Left kidney (tissue), 2 donors: Measurements from ENCODE around the gene ANGPT4. TPM values are rescaled to one million over a fixed set of nuclear protein-coding genes. Genes with fewer than 3 reads are reported as not detected.

Experiments used
- DNase-seq: peaks from one replicate; pipeline ENCODE4 v3.0.0-alpha.2; 2013
- polyA plus RNA-seq: library from polyadenylated mRNA; unstranded; fragments of 120-200 nt; gene quantifications from one replicate; pipeline ENCODE4 v1.2.1, GENCODE V29; 2013; ENCODE audit not compliant: insufficient read length

The ANGPT4 gene
- polyA plus RNA-seq, 1 donor = 0.22 TPM

DNA sequence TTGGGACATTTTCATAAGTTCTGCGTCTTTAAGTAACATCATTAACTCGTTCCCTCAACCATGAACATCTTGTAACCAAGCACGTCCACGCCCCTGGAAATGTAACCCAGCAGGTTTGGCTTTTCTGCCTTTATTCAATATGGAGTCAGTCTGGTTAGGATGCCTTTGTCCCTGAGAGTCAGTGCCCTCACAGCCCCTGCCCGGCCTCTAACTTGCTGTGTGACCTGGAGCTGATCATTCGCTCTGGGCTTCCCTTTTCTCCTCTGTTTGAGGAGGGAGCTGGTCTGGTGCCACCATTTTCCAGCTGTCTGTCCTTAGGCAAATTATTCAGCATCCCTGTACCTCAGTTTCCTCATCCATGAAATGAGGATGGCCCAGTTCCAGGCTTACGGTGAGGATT, 26.5 kb upstream of the ANGPT4 start:
- DNase-seq = no peak

GRCh38 chr20:940926-941325, 24.8 kb upstream of the ANGPT4 start:
- no peak for DNase-seq

- DNase-seq = no peak
These were observed 23.5 kb upstream of the ANGPT4 start for GRCh38 chr20:939606-940005.

DNA sequence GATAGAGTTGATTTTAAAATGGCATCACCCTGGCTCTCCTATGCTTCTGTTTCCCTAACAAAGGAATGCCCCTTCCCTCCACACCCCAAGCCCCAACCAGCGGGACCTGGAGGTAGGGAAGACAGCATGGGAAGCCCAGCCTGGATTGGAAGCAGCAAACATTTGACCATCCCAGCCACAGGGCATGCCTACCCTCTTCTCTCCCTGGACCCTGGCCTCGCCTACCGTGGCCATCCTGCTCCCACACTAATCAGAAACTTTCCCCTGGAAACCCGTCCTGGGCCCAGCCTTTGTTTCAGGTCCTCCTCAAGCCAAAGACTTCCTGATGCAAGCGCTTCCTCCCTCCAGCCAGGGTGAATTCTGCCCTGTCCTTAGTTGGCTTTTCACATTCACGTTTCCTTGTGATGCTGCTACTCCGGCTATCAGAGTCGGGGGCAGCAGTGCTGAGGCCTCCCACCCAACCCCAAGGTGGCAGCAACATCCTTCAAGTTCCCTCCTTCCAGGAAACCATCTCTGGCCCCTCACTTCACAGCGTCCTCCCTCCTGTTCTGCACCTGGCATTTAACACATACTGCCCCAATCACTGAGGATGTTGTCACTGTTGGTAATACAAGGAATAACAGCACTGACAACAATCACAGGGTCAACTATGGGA, 18.2 kb upstream of the ANGPT4 start:
- no peak for DNase-seq

DNA sequence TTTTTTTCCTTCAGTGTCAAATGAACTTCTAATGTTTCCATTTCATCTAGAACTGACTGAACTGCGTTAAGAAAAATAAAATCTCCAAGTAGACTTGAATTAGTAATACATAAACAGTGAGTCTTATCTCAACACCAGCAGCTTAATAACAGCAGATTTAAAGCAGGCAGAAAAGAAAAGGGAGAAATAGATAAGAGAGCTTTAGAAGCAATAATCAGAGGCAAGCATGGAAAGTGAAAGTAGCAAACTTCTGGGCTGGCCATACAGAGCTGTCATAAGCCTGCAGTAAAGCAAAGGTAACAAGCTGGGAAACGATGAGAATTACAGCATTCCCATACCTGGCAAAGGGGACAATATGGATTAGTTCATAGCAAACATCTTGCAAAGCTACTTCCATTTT, 16.9 kb upstream of the ANGPT4 start:
- DNase-seq = no peak

DNA sequence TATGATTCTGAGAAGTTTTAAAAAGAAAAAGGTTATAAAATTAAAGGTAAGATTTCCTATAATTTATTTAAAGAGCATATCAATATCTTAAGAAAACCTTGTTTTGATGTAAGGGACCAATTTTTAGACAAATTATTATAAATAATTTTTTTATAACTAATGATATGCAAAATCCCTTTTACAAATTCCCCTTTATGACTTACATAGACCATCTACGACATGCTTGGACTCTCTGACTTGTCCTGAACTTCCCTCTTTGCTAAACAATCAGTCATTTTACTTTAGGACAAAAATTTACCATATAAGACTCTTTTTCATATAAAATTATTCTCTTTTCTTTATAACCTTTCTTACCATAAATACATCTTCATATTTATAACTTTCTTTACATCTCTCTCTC, 15.3 kb upstream of the ANGPT4 start:
- DNase-seq = no peak

- DNase-seq = no peak
These were observed 10.5 kb upstream of the ANGPT4 start for GRCh38 chr20:926670-927069.

DNA sequence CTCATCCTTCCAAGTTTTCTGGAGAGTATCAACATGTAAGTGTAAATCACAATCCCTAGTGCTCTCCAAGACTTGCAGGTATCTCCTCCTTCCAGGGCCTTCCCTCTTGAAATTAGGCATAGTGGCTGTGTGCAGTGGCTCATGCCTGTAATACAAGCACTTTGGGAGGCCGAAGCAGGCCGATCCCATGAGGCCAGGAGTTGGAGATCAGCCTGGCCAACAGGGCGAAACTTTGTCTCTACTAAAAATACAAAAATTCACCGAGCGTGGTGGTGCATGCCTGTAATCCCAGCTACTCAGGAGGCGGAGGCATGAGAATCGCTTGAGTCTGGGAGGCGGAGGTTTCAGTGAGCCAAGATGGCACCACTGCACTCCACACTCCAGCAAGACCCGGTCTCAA, 9.4 kb upstream of the ANGPT4 start:
- DNase-seq = no peak

DNA sequence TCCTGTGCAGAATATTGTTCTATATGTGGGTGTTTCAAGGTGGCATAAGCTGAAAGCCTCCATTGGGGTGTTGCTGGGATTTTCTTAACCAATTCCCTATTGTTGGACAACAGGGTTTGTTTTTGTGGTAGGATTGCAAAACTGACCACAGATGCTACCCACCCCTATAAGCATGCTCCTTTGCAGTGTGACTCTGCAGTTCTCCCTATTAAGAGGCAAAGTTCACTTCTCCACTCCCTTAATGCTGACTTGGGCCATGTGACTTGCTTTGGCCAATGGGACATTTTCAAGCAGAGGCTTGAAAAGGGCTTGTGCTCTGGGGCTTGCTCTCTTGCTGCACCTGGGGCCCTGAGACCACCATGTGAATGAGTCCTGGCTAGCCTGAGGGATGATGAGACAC, 8.5 kb upstream of the ANGPT4 start:
- no peak for DNase-seq

DNA sequence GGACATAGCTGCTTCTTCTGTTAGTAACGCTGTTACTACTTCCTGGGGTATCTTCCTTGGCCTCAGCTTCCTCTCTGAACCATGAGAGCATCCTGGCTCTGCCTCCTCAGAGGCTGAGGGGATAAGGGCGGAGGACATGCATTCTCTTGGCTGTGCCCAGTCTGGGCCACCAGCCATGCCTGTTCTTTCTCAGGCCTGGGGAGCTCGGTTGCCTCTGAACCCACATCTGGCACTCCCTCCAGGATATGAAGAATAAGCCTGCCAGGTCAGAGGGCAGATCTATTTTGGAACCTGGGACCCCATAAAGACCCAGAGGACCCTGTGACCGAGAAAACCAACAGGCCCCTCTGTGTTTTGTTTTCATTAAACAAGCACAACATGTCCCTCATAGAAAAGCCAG, 6.6 kb upstream of the ANGPT4 start:
- no peak for DNase-seq

- DNase-seq = no peak
These were observed 4.9 kb upstream of the ANGPT4 start for GRCh38 chr20:921068-921467.

GRCh38 chr20:920311-920710, 4.2 kb upstream of the ANGPT4 start:
- no peak for DNase-seq

- DNase-seq = no peak
These were observed 3.4 kb upstream of the ANGPT4 start for GRCh38 chr20:919491-919916.

DNA sequence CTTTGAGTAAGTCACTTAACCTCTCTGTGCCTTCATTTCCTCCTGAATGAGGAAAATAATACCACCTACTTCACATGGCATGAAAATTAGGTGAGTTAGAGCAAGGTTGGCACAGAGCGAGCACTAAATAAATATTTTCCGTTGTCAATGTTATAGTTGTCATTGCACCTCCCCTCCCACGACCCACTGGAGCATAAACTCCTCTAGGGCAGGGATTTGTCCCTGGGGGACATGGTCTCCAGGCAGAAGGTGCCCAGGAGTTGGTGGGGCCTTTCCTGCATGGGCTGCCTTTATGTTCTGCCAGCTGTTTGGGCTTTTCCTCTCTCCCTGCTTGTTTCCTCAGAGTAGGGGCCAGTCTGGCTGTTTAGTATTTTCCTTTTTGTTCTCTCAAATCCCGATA, 1.3 kb upstream of the ANGPT4 start:
- no peak for DNase-seq

DNA sequence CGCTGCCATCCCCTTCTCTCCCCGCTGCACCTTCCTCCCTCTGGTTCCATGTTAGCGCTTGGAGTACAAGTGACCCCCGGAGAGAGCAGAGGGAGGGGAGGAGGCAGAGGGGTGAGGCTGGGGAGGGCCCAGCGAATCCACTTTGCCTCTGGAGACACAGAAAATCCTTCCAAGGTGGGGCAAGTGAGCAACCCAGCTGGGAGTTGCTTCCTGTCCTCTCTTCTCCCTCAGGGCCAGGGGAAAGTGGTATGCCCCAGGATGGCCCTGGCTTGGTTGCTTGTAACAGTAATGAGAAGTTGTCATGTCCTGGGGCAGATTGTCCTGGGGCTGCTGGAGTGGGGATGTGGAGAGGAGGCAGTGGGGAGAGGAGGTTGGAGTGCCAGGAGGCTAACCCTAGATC, 691 bp upstream of the ANGPT4 start:
- no peak for DNase-seq

DNA sequence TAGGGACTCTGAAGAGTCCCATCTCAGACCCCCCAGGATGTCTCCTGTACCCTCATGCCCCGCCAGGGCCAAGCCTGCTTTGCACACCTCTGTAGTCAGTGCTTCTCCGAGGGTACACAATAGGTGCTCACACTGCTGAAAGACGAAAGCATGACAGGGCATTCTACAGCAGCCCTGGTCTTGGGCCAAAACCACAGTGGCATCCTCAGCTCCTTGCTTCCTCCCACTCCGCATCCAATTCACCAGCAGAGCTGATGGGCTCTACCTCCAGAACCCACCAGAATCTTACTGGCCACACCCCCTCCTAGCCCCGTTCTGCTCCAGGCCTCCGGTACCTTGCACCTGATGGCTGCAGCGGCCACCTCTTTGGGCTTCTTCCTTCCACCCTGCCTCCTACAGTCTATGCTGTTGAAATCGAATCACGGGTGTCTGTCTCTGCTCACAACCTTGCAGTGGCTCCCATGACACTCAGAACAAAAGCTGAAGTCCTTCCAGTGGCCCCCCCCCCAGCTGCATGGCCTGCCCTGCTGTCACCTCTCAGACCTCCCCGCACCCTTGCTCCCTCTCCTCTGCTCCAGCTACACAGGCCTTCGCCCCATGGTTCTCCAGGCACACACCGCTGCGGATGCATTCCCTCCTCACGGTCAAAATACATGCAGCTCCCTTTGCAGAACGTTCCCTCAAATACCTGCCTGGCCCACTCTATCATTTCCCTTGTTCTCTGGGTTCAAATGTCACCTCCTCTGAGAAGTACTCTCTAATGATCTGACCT, 1.2 kb downstream of the ANGPT4 start:
- DNase-seq = no peak

DNA sequence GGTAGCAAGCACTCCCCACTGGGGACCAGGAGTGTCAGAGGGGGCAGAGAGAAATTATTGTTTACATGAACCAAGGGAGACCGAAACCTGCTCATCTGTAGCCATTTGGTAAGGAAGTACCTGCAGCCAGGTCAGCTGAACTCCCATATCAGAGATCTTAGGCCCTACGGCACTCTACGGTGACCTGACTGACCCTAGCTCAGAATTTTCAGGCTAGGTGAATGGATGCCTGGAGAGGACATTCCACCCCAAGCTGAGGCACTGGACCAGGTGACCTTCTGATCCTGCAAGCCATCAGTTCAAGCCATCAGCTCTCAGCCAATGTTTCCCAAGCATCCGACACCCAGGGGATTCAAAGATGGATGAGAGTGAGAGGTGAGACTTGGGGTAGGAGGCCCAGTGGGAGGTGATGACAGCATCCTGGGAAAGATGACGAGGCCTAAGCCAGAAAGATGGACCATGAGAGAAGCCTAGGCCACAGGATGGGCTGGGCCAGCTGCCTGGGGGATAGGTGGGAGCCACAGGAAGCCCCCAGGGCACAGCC, 2.8 kb downstream of the ANGPT4 start:
- DNase-seq = no peak

GRCh38 chr20:911882-912600, 4.1 kb downstream of the ANGPT4 start:
- no peak for DNase-seq

DNA sequence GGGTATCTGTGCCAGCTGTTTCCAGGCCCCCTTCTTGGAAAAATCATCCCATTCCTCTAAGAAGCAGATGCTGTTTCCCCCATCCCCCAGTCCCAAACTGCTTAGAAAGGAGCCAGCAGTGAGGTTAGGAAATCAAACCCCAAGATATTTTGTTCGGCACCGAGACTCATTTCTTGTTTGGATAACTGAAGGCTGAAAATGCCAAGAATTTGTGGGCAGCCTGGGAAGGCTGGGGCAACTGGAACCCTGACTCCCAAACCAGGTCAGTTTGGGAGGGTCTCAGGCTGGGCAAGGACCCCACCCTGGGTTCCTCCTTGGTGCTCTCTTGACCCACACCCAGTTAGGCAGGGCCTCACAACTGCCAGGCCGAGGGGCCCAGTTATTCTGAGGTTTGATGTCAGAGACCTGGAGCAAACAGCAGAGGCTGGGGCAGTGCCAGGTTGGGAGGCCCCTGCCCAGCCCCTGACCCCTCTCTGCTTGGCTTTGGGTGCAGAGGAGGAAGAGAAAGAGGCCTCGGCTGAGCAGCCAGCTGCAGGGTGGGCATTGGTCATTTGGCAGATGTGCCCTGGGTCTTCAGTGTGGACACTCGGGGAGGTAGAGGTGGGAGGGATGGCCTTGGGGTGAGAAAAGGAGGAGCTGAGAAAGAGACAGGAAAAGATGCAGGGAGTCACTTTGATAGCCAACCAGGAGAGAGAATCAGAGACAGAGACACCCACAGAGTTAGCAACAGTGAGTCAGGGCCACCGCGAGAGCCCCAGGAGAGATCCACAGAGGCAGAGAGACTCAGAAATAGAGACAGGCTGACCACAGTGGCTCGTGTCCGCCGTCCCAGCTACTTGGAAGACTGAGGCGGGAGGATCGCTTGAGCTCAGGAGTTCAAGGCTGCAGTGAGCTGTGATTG, 5.0 kb downstream of the ANGPT4 start:
- DNase-seq = no peak

DNA sequence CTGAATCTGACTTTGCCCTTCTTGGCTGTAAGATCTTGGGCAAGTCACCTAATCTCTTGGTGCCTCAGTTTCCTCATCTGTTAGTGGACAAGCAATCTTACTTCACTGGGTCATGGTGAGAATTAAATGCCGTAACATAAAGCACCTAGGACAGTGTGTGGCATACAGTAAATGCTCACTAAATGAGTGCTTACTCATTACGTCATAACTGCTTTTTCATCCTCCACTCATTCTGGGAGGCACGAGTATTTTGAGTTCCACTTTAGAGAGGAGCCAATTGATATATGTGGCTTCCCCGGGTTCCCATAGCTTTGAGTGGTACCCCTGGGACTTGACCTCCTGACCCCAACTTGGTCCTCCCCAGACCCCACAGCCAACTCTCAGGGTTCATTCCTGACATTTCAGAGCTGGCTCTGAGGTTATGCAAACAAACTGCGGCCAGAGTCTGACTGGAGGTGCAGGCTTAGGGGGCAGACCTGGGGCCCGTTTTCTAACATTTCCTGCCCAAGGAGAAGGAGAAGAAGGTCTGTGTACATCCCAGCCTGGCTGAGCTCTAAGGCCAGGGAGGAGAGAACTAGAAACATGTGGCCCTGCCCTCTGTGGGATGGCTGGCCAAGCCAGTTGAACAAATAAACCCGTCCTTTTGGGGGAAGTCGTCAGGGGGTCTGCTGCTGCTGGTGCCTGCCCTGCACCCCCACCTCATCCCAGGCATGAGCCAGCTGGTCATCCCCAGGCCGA, 5.8 kb downstream of the ANGPT4 start:
- DNase-seq = no peak

GRCh38 chr20:909641-910040, 6.5 kb downstream of the ANGPT4 start:
- DNase-seq = no peak
